ENCODE results near the gene MYH7B. TPM values are rescaled to one million over a fixed set of nuclear protein-coding genes. Genes with fewer than 3 reads are reported as not detected.

Gene MYH7B
- total RNA-seq, 3 donors from 2014 or later (not counting 1 experiment from before 2014, with no cell fraction given): 0.18 to 1.0 (median 0.21) TPM

DNA sequence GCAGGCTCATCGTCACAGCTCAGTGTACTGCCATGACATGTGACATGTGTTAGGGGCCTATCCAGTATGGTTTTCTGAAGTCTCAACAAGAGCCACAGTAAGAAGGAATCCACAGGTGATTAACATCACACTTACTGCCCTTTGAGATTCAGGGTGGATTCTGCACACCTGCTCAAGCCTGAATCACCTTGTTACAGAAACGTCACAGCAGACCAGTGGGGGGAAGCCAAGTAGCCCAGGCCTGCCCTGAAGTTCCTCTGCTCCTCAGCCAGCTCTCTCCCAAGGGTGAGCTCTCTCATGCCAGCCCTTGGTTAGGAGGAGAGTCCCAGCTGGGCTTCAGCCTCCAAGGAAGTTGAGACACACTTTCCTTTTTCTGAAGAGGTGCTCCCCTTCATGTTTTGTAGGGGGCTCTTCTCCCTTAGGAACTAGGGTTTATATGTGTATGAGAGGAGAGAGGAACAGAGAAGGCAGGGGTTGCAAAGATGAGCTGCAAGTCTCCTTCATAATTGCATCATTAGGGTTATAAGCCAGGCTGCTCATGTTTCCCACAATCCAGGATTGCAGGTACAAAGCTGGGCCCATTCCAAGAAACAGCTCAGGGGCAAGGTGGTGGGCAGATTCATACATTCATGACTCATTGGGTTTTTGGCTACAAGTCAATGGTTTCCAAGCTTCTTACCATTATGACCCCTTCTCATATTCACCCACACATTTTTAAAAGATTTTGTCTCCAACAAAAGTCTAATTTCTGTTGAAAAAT, 11.7 kb upstream of the MYH7B start:
- no peaks in the 10 kb centered on the region for H3K9me3 ChIP-seq (ENCODE audit: control insufficient read depth, insufficient read depth, low read length)
- WGBS (ENCODE audit: insufficient coverage): 95% methylated on average over 2 of the region's 2 CpGs
- no peak overlapping the region for H3K4me3 Mint-ChIP-seq
- H3K36me3 Mint-ChIP-seq: no peaks in the 10 kb centered on the region
- H3K36me3 ChIP-seq (ENCODE audit: control insufficient read depth, insufficient read depth, low read length): peaks cover 31% of the 10 kb centered on the region
- H3K4me1 Mint-ChIP-seq: no peaks in the 10 kb centered on the region
- TF ChIP-seq, protein P1, sequence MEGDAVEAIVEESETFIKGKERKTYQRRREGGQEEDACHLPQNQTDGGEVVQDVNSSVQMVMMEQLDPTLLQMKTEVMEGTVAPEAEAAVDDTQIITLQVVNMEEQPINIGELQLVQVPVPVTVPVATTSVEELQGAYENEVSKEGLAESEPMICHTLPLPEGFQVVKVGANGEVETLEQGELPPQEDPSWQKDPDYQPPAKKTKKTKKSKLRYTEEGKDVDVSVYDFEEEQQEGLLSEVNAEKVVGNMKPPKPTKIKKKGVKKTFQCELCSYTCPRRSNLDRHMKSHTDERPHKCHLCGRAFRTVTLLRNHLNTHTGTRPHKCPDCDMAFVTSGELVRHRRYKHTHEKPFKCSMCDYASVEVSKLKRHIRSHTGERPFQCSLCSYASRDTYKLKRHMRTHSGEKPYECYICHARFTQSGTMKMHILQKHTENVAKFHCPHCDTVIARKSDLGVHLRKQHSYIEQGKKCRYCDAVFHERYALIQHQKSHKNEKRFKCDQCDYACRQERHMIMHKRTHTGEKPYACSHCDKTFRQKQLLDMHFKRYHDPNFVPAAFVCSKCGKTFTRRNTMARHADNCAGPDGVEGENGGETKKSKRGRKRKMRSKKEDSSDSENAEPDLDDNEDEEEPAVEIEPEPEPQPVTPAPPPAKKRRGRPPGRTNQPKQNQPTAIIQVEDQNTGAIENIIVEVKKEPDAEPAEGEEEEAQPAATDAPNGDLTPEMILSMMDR (IDR thresholded peaks at IDR 0.05): no peak
- no peak overlapping the region for H3K4me3 ChIP-seq (ENCODE audit: low read length)
- intact Hi-C loops (cut with micrococcal nuclease): no loop called here
- H3K27me3 ChIP-seq (ENCODE audit: control insufficient read depth, insufficient read depth, low read length): no peaks in the 10 kb centered on the region
- no peak overlapping the region for H3K27ac Mint-ChIP-seq
- H3K4me1 ChIP-seq (ENCODE audit: control insufficient read depth, insufficient read depth, low read length): no peaks in the 10 kb centered on the region
- DNase-seq: no peak
- H3K9me3 Mint-ChIP-seq: no peaks in the 10 kb centered on the region
- no peak overlapping the region for H3K27ac ChIP-seq (ENCODE audit: low read length)
- no peaks in the 10 kb centered on the region for H3K27me3 Mint-ChIP-seq (ENCODE audit: low read depth in 2 of 2)
- no peak for ATAC-seq

DNA sequence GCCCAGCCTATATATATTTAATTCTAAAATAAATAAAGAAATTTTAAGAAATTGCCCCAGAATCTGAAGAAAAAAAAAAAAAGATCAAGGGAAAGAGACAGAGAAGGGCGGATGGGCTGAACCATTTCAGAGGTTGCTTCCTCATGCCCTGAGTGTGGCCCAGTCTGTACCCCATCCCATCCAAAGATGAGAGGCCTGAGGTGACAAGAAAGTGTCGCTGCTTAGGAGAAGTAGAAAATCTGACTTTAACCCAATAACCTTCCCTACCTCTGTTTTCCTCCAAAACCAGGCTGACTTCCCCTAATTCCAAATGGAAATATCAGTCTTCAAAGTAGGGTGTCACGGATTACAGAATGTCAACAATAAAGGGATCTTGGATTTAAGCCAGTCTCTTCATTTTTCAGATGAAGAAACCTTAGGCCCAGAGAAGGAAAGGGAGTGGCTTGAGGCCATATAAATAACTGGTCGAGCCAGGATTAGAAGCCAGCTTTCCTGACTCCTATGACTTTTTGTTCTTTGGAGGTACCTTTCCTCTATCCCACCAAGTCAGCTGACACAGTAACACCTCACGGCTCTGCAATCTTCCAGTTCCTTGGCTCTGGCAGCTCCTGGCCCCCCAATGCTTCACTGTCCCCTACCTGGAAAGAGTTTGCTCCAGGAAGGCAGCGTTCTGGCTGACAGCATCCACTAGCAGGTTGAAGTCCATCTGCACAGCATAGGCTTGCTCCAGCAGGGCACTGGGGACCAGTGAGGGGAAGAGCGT, 10.2 kb upstream of the MYH7B start:
- H3K4me3 Mint-ChIP-seq: no peak overlapping the region
- H3K27me3 Mint-ChIP-seq (ENCODE audit: low read depth in 2 of 2): no peaks in the 10 kb centered on the region
- intact Hi-C loops (cut with micrococcal nuclease): no loop called here
- no peaks in the 10 kb centered on the region for H3K9me3 Mint-ChIP-seq
- H3K36me3 Mint-ChIP-seq: no peaks in the 10 kb centered on the region
- ATAC-seq (no peak), DNase-seq (no peak)
- WGBS (ENCODE audit: insufficient coverage): 96% methylated on average over 6 of the region's 7 CpGs
- H3K9me3 ChIP-seq (ENCODE audit: control insufficient read depth, insufficient read depth, low read length): no peaks in the 10 kb centered on the region
- H3K27ac Mint-ChIP-seq: no peak overlapping the region
- H3K36me3 ChIP-seq (ENCODE audit: control insufficient read depth, insufficient read depth, low read length): peaks cover 30% of the 10 kb centered on the region
- H3K27ac ChIP-seq (ENCODE audit: low read length): no peak overlapping the region
- TF ChIP-seq, protein P1 (IDR thresholded peaks at IDR 0.05): no peak
- H3K27me3 ChIP-seq (ENCODE audit: control insufficient read depth, insufficient read depth, low read length): no peaks in the 10 kb centered on the region
- no peaks in the 10 kb centered on the region for H3K4me1 Mint-ChIP-seq
- H3K4me1 ChIP-seq (ENCODE audit: control insufficient read depth, insufficient read depth, low read length): no peaks in the 10 kb centered on the region
- no peak overlapping the region for H3K4me3 ChIP-seq (ENCODE audit: low read length)

DNA sequence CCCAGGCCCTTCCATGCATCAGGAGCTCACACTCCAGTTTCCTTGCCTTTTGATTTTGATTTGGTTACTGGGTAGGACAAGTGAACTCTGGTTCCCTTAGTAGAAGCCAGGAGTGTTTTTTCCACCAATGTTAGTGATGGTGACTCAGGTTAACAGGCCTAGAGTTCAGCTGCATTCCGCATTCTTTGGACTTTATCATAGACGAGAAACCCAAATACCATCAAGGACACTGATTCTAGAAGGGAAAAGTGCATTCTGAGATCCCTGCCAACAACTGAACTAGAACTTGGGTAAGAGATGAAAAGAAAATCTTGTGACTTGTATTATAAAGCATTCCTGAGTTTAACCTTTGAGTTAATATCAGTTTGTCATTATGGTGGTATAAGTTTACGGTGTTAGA, 9.0 kb upstream of the MYH7B start:
- DNase-seq: no peak
- H3K36me3 ChIP-seq (ENCODE audit: control insufficient read depth, insufficient read depth, low read length): peaks cover 25% of the 10 kb centered on the region
- Mint-ChIP-seq H3K4me1 (no peaks in the 10 kb centered on the region), H3K27me3 (ENCODE audit: low read depth in 2 of 2) (no peaks in the 10 kb centered on the region), H3K4me3 (no peak overlapping the region), H3K9me3 (no peaks in the 10 kb centered on the region), H3K36me3 (no peaks in the 10 kb centered on the region), H3K27ac (no peak overlapping the region)
- no peak overlapping the region for H3K4me3 ChIP-seq (ENCODE audit: low read length)
- intact Hi-C loops (cut with micrococcal nuclease): no loop called here
- no peaks in the 10 kb centered on the region for H3K4me1 ChIP-seq (ENCODE audit: control insufficient read depth, insufficient read depth, low read length)
- TF ChIP-seq, protein P1 (IDR thresholded peaks at IDR 0.05): no peak
- no peak for ATAC-seq
- 98% methylated on average over 3 of the region's 3 CpGs for WGBS (ENCODE audit: insufficient coverage)
- no peak overlapping the region for H3K27ac ChIP-seq (ENCODE audit: low read length)
- H3K9me3 ChIP-seq (ENCODE audit: control insufficient read depth, insufficient read depth, low read length): no peaks in the 10 kb centered on the region
- no peaks in the 10 kb centered on the region for H3K27me3 ChIP-seq (ENCODE audit: control insufficient read depth, insufficient read depth, low read length)

All from natural killer cell (primary cell).